ENCODE data around the gene ADCY1.

ADCY1 gene

GRCh38 chr7:45653209-45653907, 79.2 kb downstream of the ADCY1 start:
- DNase-seq (ENCODE audit: low spot score), result no peak

- DNase-seq (ENCODE audit: low spot score), result no peak
Measured at GRCh38 chr7:45654341-45654740, 80.2 kb downstream of the ADCY1 start.

GRCh38 chr7:45655539-45655938, 81.4 kb downstream of the ADCY1 start:
- DNase-seq (ENCODE audit: low spot score), result no peak

GRCh38 chr7:45656431-45656830, 82.3 kb downstream of the ADCY1 start:
- no peak for DNase-seq (ENCODE audit: low spot score)

GRCh38 chr7:45657136-45657889, 83.1 kb downstream of the ADCY1 start:
- DNase-seq (ENCODE audit: low spot score), result no peak

GRCh38 chr7:45657890-45658715, 83.9 kb downstream of the ADCY1 start:
- DNase-seq (ENCODE audit: low spot score), result no peak

- no peak for DNase-seq (ENCODE audit: low spot score)
Measured at GRCh38 chr7:45658716-45659495, 84.7 kb downstream of the ADCY1 start.

GRCh38 chr7:45659496-45660139, 85.5 kb downstream of the ADCY1 start:
- no peak for DNase-seq (ENCODE audit: low spot score)

GRCh38 chr7:45660201-45660900, 86.2 kb downstream of the ADCY1 start:
- DNase-seq (ENCODE audit: low spot score), result no peak

- DNase-seq (ENCODE audit: low spot score), result no peak
Measured at GRCh38 chr7:45660901-45661211, 86.7 kb downstream of the ADCY1 start.

GRCh38 chr7:45661302-45661995, 87.3 kb downstream of the ADCY1 start:
- no peak for DNase-seq (ENCODE audit: low spot score)

- DNase-seq (ENCODE audit: low spot score), result no peak
Measured at GRCh38 chr7:45662018-45662417, 87.8 kb downstream of the ADCY1 start.

GRCh38 chr7:45662540-45663166, 88.5 kb downstream of the ADCY1 start:
- DNase-seq (ENCODE audit: low spot score), result no peak

- peak; percentile 45 for DNase-seq (ENCODE audit: low spot score)
Measured at GRCh38 chr7:45663167-45663921, 89.2 kb downstream of the ADCY1 start.

- DNase-seq (ENCODE audit: low spot score), result no peak
Measured at GRCh38 chr7:45663965-45664633, 89.9 kb downstream of the ADCY1 start.

- DNase-seq (ENCODE audit: low spot score), result no peak
Measured at GRCh38 chr7:45665172-45665571, 91.0 kb downstream of the ADCY1 start.

GRCh38 chr7:45670227-45670626, 96.1 kb downstream of the ADCY1 start:
- DNase-seq (ENCODE audit: low spot score), result no peak

- DNase-seq (ENCODE audit: low spot score), result no peak
Measured at GRCh38 chr7:45670717-45671116, 96.5 kb downstream of the ADCY1 start.

Data from hematopoietic multipotent progenitor cell treated with erythropoietin and hydrocortisone succinate and interleukin-3 and kit ligand, for 15 days (in vitro differentiated cells).